ENCODE measurements around the gene CPNE4.

CPNE4 gene

GRCh38 chr3:131729643-131730017, 305.2 kb downstream of the CPNE4 start:
- no peak overlapping the region for H3K4me3 Mint-ChIP-seq
- ATAC-seq (replicated peaks) (no peak), DNase-seq (no peak)
- H3K4me1 Mint-ChIP-seq, result peaks cover 9 to 23% of the 10 kb centered on the region in 2 donors
- peaks cover 0 to 3% of the 10 kb centered on the region in 2 donors for H3K9me3 Mint-ChIP-seq
- no peaks in the 10 kb centered on the region for H3K36me3 Mint-ChIP-seq
- H3K27me3 Mint-ChIP-seq, result peaks cover 0 to 7% of the 10 kb centered on the region in 2 donors
- H3K27ac Mint-ChIP-seq, result no peak overlapping the region

GRCh38 chr3:131728898-131729642, 305.7 kb downstream of the CPNE4 start:
- peaks cover 0 to 6% of the 10 kb centered on the region in 2 donors for H3K27me3 Mint-ChIP-seq
- H3K27ac Mint-ChIP-seq, result no peak overlapping the region
- H3K9me3 Mint-ChIP-seq, result peaks cover 0 to 3% of the 10 kb centered on the region in 2 donors
- DNase-seq, result no peak
- no peak for ATAC-seq (replicated peaks)
- H3K4me3 Mint-ChIP-seq, result no peak overlapping the region
- no peaks in the 10 kb centered on the region for H3K36me3 Mint-ChIP-seq
- H3K4me1 Mint-ChIP-seq, result peaks cover 9 to 23% of the 10 kb centered on the region in 2 donors

GRCh38 chr3:131725414-131725813, 309.4 kb downstream of the CPNE4 start:
- no peak overlapping the region for H3K27ac Mint-ChIP-seq
- no peaks in the 10 kb centered on the region for H3K4me1 Mint-ChIP-seq
- no peak for DNase-seq
- no peaks in the 10 kb centered on the region for H3K9me3 Mint-ChIP-seq
- H3K36me3 Mint-ChIP-seq, result no peaks in the 10 kb centered on the region
- H3K27me3 Mint-ChIP-seq, result peaks cover 0 to 3% of the 10 kb centered on the region in 2 donors
- no peak for ATAC-seq (replicated peaks)
- H3K4me3 Mint-ChIP-seq, result no peak overlapping the region

GRCh38 chr3:131723343-131723742, 311.5 kb downstream of the CPNE4 start:
- ATAC-seq (replicated peaks) (no peak), DNase-seq (no peak)
- Mint-ChIP-seq H3K36me3 (no peaks in the 10 kb centered on the region), H3K27ac (no peak overlapping the region), H3K4me3 (no peak overlapping the region), H3K9me3 (no peaks in the 10 kb centered on the region), H3K4me1 (no peaks in the 10 kb centered on the region), H3K27me3 (peaks cover 0 to 3% of the 10 kb centered on the region in 2 donors)

DNA sequence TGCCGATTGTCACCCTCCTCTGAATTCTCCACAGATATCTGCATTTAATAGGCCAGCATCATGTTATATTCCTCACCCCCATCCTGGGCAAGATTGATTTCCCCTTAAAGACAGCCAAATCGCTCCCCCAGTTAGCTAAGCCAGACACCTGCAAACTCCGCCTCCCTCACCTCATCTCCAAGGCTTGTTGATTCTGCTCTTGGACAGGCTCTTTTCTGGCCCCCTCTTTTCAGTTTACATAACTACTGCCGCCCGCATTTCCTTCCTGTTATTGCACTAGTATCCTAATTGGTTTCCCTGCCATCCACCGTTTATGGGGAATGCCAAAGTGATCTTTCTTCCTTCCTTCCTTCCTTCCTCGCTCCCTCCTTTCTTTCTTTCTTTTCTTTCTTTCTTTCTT, 317.3 kb downstream of the CPNE4 start:
- H3K27me3 Mint-ChIP-seq, result no peaks in the 10 kb centered on the region
- H3K36me3 Mint-ChIP-seq, result no peaks in the 10 kb centered on the region
- ATAC-seq (replicated peaks) (no peak), DNase-seq (no peak)
- H3K4me1 Mint-ChIP-seq, result peaks cover 0 to 2% of the 10 kb centered on the region in 2 donors
- H3K4me3 Mint-ChIP-seq, result no peak overlapping the region
- no peaks in the 10 kb centered on the region for H3K9me3 Mint-ChIP-seq
- H3K27ac Mint-ChIP-seq, result no peak overlapping the region

DNA sequence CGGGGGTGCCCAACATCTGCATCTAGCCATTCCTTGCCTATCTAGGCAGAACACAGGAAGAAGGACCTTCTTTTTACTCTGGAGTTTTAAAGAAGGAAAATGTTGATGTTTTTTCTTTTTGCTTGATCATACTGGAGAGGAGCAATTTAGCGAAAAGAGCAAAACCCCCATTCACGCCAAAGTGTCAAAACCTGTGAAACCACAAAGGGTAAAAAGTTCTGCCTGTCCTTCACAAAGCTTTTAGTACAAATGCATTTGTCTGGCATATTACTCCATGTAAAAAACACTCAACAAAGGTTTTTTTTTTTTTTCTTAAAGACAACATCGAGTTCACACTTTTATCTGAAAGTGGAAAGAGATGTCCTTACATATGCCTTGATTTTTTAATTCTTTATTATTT, 317.9 kb downstream of the CPNE4 start:
- Mint-ChIP-seq H3K27me3 (no peaks in the 10 kb centered on the region), H3K9me3 (no peaks in the 10 kb centered on the region), H3K4me3 (no peak overlapping the region), H3K27ac (no peak overlapping the region), H3K36me3 (no peaks in the 10 kb centered on the region), H3K4me1 (peaks cover 0 to 2% of the 10 kb centered on the region in 2 donors)
- no peak for ATAC-seq (replicated peaks)
- DNase-seq, result no peak

GRCh38 chr3:131716007-131716406, 318.8 kb downstream of the CPNE4 start:
- Mint-ChIP-seq H3K9me3 (no peaks in the 10 kb centered on the region), H3K36me3 (no peaks in the 10 kb centered on the region), H3K27ac (no peak overlapping the region), H3K27me3 (no peaks in the 10 kb centered on the region), H3K4me3 (no peak overlapping the region), H3K4me1 (peaks cover 0 to 2% of the 10 kb centered on the region in 2 donors)
- ATAC-seq (replicated peaks) (no peak), DNase-seq (no peak)

DNA sequence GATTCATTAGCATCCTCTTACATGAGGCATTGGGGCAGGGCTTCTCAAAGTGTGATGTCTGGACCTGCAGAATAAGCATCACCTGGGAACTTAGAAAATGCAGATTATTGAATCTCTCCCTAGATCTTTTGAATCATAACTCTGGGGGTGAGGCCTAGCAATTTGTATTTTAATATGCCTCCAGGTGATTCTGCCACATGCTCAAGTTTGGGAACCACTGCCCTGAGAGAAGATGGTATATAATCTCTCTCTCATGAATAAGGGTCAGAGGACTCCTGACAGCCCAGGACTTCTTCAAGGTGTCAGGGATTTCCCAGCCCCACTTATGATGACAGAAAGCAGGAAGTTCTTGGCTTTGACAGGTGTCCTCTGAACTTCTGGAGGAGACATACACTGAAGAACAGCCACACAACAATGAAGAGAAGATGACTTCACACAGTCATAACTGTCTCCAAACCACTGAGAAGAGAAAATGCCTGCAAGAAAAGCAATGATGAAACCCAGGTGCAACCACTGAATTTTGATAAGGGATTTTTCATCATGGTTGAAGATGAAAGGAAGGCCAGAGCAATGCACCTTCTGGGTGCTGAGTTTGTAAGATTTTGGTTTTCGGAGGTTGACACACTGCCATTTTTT, 320.1 kb downstream of the CPNE4 start:
- peaks cover 0 to 2% of the 10 kb centered on the region in 2 donors for H3K27me3 Mint-ChIP-seq
- H3K4me3 Mint-ChIP-seq, result no peak overlapping the region
- H3K9me3 Mint-ChIP-seq, result no peaks in the 10 kb centered on the region
- peaks cover 0 to 2% of the 10 kb centered on the region in 2 donors for H3K4me1 Mint-ChIP-seq
- ATAC-seq (replicated peaks) (peak; percentile 87 to 90), DNase-seq (peak; percentile 2)
- H3K27ac Mint-ChIP-seq, result no peak overlapping the region
- H3K36me3 Mint-ChIP-seq, result no peaks in the 10 kb centered on the region

DNA sequence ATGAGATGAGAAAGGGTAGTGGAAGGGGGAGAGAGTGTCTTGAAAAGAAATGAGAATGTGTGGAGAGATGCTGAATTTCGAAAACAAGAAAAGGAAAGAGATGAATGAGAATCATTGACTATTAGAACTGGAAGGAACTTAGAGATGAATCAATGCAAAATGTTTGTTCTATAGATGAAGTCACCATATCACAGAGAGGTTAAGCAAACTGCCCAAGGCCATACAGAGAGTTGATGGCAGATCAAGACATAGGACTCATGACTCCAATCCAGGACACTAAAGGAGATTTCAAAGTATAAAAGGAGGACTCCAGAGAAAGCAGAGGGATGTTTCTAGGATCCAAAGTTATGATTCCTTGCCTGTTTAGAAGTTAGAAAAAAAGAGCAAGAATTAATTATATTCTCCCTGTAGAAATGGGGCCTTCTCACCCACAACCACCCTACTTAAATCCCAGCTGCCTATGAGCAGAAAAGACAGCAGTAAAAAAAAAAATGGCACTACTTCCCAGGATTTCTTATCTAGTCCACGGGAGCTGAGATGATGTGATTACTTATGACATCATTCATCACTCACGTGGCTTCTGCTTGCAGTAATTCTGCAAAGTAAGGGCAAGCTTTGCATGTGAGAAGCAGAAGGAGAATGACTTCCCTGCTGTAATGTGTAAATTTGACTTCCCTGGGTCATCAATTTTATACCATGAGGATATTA, 321.2 kb downstream of the CPNE4 start:
- Mint-ChIP-seq H3K27me3 (peaks cover 0 to 4% of the 10 kb centered on the region in 2 donors), H3K4me3 (no peak overlapping the region), H3K9me3 (no peaks in the 10 kb centered on the region), H3K4me1 (peaks cover 0 to 2% of the 10 kb centered on the region in 2 donors), H3K27ac (no peak overlapping the region), H3K36me3 (no peaks in the 10 kb centered on the region)
- ATAC-seq (replicated peaks), result no peak
- DNase-seq, result no peak

DNA sequence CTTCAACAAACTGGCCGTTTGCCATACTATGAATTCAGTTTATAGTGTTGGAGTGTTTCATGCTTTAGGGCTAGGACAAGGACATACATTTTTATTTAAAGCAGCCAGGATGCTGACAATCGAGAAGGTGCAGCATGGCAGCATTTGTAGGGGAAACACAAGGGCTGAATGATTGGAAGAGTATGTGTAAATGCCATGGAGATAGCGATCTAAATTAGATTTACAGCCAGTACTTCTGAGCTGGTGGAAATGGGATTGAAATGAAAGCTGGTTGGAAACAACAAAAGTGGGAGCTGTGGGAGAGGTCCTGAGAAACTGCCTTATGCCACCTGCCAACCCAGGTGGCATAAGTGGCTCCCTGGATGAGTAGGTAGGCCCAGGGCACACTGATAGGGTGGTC, 322.2 kb downstream of the CPNE4 start:
- Mint-ChIP-seq H3K4me3 (no peak overlapping the region), H3K4me1 (peaks cover 0 to 2% of the 10 kb centered on the region in 2 donors), H3K27me3 (peaks cover 0 to 9% of the 10 kb centered on the region in 2 donors), H3K27ac (no peak overlapping the region), H3K36me3 (no peaks in the 10 kb centered on the region), H3K9me3 (no peaks in the 10 kb centered on the region)
- ATAC-seq (replicated peaks), result no peak
- no peak for DNase-seq

- ATAC-seq (replicated peaks) (no peak), DNase-seq (no peak)
- Mint-ChIP-seq H3K4me1 (peaks cover 0 to 2% of the 10 kb centered on the region in 2 donors), H3K27me3 (peaks cover 0 to 16% of the 10 kb centered on the region in 2 donors), H3K4me3 (no peak overlapping the region), H3K9me3 (no peaks in the 10 kb centered on the region), H3K27ac (no peak overlapping the region), H3K36me3 (no peaks in the 10 kb centered on the region)
These were observed 323.6 kb downstream of the CPNE4 start for GRCh38 chr3:131711114-131711768.

GRCh38 chr3:131708241-131708640, 326.6 kb downstream of the CPNE4 start:
- Mint-ChIP-seq H3K9me3 (no peaks in the 10 kb centered on the region), H3K27ac (no peak overlapping the region), H3K27me3 (peaks cover 0 to 16% of the 10 kb centered on the region in 2 donors), H3K4me3 (no peak overlapping the region), H3K4me1 (no peaks in the 10 kb centered on the region), H3K36me3 (no peaks in the 10 kb centered on the region)
- no peak for ATAC-seq (replicated peaks)
- no peak for DNase-seq

DNA sequence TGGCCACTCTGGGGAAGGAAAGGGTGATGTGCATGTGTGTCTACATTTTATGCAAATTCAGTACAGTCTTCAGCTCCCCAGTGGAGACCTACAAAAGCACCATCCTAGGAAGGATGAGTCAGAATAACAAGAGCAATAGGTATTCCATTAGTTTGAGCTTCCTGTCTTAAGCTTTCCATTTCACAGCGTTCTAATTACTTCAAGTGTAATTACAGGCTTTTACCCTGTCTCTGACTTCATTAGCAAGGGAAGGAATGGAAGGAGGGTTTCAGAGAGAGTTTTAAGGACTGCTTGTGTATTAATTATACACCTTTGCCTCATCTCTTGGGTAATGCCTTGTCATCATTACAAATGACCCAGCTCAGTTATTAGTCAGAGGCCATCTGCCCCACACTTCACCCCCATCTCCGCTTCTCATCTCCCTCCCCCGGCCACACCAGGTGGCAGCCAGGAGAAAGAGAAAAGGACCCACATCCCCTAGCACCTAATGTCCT, 329.2 kb downstream of the CPNE4 start:
- no peaks in the 10 kb centered on the region for H3K4me1 Mint-ChIP-seq
- H3K36me3 Mint-ChIP-seq, result no peaks in the 10 kb centered on the region
- no peaks in the 10 kb centered on the region for H3K9me3 Mint-ChIP-seq
- no peak overlapping the region for H3K27ac Mint-ChIP-seq
- no peak overlapping the region for H3K4me3 Mint-ChIP-seq
- H3K27me3 Mint-ChIP-seq, result peaks cover 0 to 16% of the 10 kb centered on the region in 2 donors
- ATAC-seq (replicated peaks) (peak; percentile 39 to 47), DNase-seq (no peak)

GRCh38 chr3:131705099-131705498, 329.7 kb downstream of the CPNE4 start:
- Mint-ChIP-seq H3K27me3 (peaks cover 0 to 16% of the 10 kb centered on the region in 2 donors), H3K27ac (no peak overlapping the region), H3K4me3 (no peak overlapping the region), H3K9me3 (no peaks in the 10 kb centered on the region), H3K36me3 (no peaks in the 10 kb centered on the region), H3K4me1 (no peaks in the 10 kb centered on the region)
- DNase-seq (no peak), ATAC-seq (replicated peaks) (no peak)

Data from stimulated activated naive B cell treated with anti-CD40 and anti-IgM and Interleukin-4, amounts not matched to agents 10 μg/mL and 1 μg/mL and 100 μg/mL, for 72 hours (primary cell).